ENCODE data around the gene CPNE7. TPM values are rescaled to one million over a fixed set of nuclear protein-coding genes. Genes with fewer than 3 reads are reported as not detected.

Gene CPNE7
- total and polyA plus RNA-seq, 4 donors = 0.30 to 0.56 (median 0.47) TPM; not detected in 1

DNA sequence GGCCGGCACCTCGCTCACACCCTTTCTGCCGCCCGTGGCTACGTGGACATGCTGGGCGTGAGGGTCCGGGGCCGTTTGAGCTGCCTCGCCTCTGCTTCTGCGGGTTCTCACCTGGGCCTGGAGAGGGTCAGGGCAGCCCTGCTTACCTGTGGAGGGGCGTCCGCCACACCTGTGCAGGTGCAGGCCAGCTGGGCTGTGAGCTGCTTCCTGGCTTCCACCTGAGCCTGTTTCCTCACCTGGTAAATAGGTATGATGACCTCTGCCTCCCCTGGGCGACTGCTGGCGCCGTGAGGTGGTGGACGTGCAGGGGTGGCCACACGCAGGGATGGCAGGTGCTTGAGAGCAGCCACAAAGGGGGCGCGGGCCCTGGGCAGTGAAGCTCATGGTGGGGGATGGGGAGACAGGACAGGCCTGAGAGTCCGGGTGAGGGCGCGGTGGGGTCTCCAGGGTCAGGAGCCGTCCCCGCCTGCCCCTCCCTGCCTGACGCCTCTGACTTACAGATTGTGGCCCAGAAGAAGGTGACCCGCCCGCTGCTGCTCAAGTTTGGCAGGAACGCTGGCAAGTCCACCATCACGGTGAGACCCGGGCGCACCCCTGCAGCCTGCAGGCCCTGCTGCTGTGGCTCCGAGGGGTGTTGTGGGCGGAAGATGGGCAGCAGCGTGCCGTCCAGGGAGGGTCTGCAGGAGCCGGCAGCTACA, 7.8 kb downstream of the CPNE7 start:
- Histone ChIP-seq H3K36me3 (ENCODE audit: control insufficient read depth in 4 of 4, insufficient read depth in 3 of 4, low read depth in 1 of 4, low read length in 3 of 4) (no peaks in the 10 kb centered on the region), H3K4me1 (ENCODE audit: control insufficient read depth in 4 of 4, insufficient read depth in 4 of 4, low read length in 3 of 4) (peaks cover 6 to 13% (median 6%) of the 10 kb centered on the region in 4 donors), H3K4me3 (ENCODE audit: low read depth in 1 of 3, low read length in 3 of 3) (no peak overlapping the region), H3K9ac (ENCODE audit: low read depth in 1 of 2, low read length in 2 of 2) (no peak overlapping the region), H3K9me3 (ENCODE audit: control insufficient read depth in 4 of 4, low read length in 3 of 4) (no peaks in the 10 kb centered on the region), H3K27me3 (ENCODE audit: control insufficient read depth in 4 of 4, insufficient read depth in 4 of 4, low read length in 3 of 4) (no peaks in the 10 kb centered on the region), H3K27ac (ENCODE audit: low read depth in 1 of 2, low read length in 2 of 2) (no peak overlapping the region)
- TF ChIP-seq, protein P1, sequence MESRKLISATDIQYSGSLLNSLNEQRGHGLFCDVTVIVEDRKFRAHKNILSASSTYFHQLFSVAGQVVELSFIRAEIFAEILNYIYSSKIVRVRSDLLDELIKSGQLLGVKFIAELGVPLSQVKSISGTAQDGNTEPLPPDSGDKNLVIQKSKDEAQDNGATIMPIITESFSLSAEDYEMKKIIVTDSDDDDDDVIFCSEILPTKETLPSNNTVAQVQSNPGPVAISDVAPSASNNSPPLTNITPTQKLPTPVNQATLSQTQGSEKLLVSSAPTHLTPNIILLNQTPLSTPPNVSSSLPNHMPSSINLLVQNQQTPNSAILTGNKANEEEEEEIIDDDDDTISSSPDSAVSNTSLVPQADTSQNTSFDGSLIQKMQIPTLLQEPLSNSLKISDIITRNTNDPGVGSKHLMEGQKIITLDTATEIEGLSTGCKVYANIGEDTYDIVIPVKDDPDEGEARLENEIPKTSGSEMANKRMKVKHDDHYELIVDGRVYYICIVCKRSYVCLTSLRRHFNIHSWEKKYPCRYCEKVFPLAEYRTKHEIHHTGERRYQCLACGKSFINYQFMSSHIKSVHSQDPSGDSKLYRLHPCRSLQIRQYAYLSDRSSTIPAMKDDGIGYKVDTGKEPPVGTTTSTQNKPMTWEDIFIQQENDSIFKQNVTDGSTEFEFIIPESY (IDR thresholded peaks at IDR 0.05) = no peak
- WGBS = 93% methylated on average over 36 of the region's 36 CpGs
- no peak for DNase-seq (ENCODE audit: low spot score)

DNA sequence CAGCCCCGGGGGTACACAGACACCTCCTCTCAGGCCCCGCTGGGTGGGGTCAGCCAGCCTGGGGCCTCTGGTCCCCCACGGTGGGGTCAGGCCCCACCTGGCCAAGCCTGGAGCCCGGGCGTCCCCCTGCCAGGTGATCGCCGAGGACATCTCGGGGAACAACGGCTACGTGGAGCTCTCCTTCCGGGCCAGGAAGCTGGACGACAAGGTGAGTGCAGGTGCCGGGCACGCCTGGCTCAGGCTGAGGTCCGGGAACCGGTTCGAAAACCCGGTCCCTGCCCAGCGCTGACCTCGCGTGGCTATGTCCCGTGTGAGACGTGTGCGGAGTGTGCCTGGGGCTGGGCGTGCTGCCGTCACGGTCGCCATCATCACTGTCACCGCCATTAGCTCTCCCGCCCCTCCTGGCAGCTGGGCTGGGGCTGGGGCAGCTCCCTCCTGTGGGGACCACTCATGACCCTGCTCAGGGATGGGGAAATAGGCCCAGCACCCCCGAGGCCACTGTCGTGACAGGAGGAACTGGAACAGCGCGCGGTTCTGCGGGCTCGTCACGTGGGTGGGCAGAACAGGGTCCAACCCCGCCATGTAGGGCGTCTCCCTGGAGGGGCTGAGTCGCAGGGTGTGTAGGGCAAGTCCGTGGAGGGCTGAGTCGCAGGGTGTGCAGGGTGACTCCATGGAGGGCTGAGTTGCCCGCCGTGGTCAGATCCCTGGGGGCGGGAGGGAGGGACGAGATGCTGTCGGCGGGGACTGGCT, 8.5 kb downstream of the CPNE7 start:
- Histone ChIP-seq H3K27me3 (ENCODE audit: control insufficient read depth in 4 of 4, insufficient read depth in 4 of 4, low read length in 3 of 4) (no peaks in the 10 kb centered on the region), H3K9ac (ENCODE audit: low read depth in 1 of 2, low read length in 2 of 2) (no peak overlapping the region), H3K4me3 (ENCODE audit: low read depth in 1 of 3, low read length in 3 of 3) (no peak overlapping the region), H3K36me3 (ENCODE audit: control insufficient read depth in 4 of 4, insufficient read depth in 3 of 4, low read depth in 1 of 4, low read length in 3 of 4) (no peaks in the 10 kb centered on the region), H3K27ac (ENCODE audit: low read depth in 1 of 2, low read length in 2 of 2) (no peak overlapping the region), H3K9me3 (ENCODE audit: control insufficient read depth in 4 of 4, low read length in 3 of 4) (no peaks in the 10 kb centered on the region), H3K4me1 (ENCODE audit: control insufficient read depth in 4 of 4, insufficient read depth in 4 of 4, low read length in 3 of 4) (peaks cover 6 to 13% (median 6%) of the 10 kb centered on the region in 4 donors)
- 97% methylated on average over 49 of the region's 49 CpGs for WGBS
- TF ChIP-seq JUND (IDR thresholded peaks at IDR 0.05) (no peak), RAD21 (IDR thresholded peaks at IDR 0.05) (no peak), TAF1 (conservative IDR thresholded peaks at IDR 0.05) (no peak), GABPA (IDR thresholded peaks at IDR 0.05 in 1 of 2, conservative IDR thresholded peaks at IDR 0.05 in 1 of 2) (no peak), YY1 (IDR thresholded peaks at IDR 0.05) (no peak), SP1 (IDR thresholded peaks at IDR 0.05) (no peak), HNF4A (conservative IDR thresholded peaks at IDR 0.05) (no peak)
- TF ChIP-seq, protein P2, sequence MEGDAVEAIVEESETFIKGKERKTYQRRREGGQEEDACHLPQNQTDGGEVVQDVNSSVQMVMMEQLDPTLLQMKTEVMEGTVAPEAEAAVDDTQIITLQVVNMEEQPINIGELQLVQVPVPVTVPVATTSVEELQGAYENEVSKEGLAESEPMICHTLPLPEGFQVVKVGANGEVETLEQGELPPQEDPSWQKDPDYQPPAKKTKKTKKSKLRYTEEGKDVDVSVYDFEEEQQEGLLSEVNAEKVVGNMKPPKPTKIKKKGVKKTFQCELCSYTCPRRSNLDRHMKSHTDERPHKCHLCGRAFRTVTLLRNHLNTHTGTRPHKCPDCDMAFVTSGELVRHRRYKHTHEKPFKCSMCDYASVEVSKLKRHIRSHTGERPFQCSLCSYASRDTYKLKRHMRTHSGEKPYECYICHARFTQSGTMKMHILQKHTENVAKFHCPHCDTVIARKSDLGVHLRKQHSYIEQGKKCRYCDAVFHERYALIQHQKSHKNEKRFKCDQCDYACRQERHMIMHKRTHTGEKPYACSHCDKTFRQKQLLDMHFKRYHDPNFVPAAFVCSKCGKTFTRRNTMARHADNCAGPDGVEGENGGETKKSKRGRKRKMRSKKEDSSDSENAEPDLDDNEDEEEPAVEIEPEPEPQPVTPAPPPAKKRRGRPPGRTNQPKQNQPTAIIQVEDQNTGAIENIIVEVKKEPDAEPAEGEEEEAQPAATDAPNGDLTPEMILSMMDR (IDR thresholded peaks at IDR 0.05; ENCODE audit: low read depth, low read length, missing input control) = no peak
- TF ChIP-seq, protein P3, sequence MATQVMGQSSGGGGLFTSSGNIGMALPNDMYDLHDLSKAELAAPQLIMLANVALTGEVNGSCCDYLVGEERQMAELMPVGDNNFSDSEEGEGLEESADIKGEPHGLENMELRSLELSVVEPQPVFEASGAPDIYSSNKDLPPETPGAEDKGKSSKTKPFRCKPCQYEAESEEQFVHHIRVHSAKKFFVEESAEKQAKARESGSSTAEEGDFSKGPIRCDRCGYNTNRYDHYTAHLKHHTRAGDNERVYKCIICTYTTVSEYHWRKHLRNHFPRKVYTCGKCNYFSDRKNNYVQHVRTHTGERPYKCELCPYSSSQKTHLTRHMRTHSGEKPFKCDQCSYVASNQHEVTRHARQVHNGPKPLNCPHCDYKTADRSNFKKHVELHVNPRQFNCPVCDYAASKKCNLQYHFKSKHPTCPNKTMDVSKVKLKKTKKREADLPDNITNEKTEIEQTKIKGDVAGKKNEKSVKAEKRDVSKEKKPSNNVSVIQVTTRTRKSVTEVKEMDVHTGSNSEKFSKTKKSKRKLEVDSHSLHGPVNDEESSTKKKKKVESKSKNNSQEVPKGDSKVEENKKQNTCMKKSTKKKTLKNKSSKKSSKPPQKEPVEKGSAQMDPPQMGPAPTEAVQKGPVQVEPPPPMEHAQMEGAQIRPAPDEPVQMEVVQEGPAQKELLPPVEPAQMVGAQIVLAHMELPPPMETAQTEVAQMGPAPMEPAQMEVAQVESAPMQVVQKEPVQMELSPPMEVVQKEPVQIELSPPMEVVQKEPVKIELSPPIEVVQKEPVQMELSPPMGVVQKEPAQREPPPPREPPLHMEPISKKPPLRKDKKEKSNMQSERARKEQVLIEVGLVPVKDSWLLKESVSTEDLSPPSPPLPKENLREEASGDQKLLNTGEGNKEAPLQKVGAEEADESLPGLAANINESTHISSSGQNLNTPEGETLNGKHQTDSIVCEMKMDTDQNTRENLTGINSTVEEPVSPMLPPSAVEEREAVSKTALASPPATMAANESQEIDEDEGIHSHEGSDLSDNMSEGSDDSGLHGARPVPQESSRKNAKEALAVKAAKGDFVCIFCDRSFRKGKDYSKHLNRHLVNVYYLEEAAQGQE (IDR thresholded peaks at IDR 0.05) = no peak
- TF ChIP-seq, protein P1 (IDR thresholded peaks at IDR 0.05) = no peak
- DNase-seq (ENCODE audit: low spot score) = no peak
